IMR-90 (cell line): ENCODE measurements around the gene NCKAP5. TPM values are rescaled to one million over a fixed set of nuclear protein-coding genes. Genes with fewer than 3 reads are reported as not detected.
A peak's percentile ranks its signal among the peaks of the same experiment; 100 is the strongest.

Experiments used
- ATAC-seq: fragments of 200-7000 bp; cut with Tn5 transposase; 2 replicates; pipeline ENCODE4 v1.9.1; 2020; ENCODE audit warnings: low read depth, mild to moderate bottlenecking, moderate library complexity
- BruUV-seq: library from RNA; stranded (reverse); fragments of 400-500 nt; replicated peaks from 2 replicates; lab custom pipeline; 2021; lab: Mats Ljungman, UMichigan
- CTCF ChIA-PET: fragments of 300-600 bp; formaldehyde crosslinking; extraction: SDS; loops from one replicate; lab custom pipeline; 2021; ENCODE audit warnings: antibody characterized with exemption; lab: Yijun Ruan, JAX
- POLR2A ChIA-PET: fragments of 300-600 bp; sonication (Branson Sonifier 250); formaldehyde crosslinking; loops from one replicate; lab custom pipeline; 2022; ENCODE audit warnings: antibody characterized with exemption; ENCODE audit not compliant: unreplicated experiment; lab: Charles Lee
- DNase-seq: peaks from one replicate; pipeline ENCODE4 v3.0.0; 2013
- H2AFZ ChIP-seq: replicated peaks from 2 replicates; pipeline ENCODE3; 2013; ENCODE audit warnings: low read length, mild to moderate bottlenecking; ENCODE audit not compliant: poor library complexity
- H2AK5ac ChIP-seq: 2 replicates; pipeline ENCODE4 v1.6.1; 2013; ENCODE audit warnings: low read depth, low read length, inconsistent platforms
- H2AK9ac ChIP-seq: replicated peaks from 2 replicates; pipeline ENCODE3; 2013; ENCODE audit warnings: mild to moderate bottlenecking, low read depth, low read length, moderate library complexity; ENCODE audit not compliant: poor library complexity
- H2BK120ac ChIP-seq: 2 replicates; pipeline ENCODE4 v1.6.1; 2013; ENCODE audit warnings: low read depth, low read length, inconsistent platforms
- H2BK15ac ChIP-seq: 3 replicates; pipeline ENCODE4 v1.6.1; 2013; ENCODE audit warnings: low read depth, low read length, inconsistent platforms
- H2BK20ac ChIP-seq: 2 replicates; pipeline ENCODE4 v1.6.1; 2013; ENCODE audit warnings: low read depth, mild to moderate bottlenecking, inconsistent platforms, low read length, moderate library complexity
- H2BK5ac ChIP-seq: 2 replicates; pipeline ENCODE4 v1.6.1; 2013; ENCODE audit warnings: mild to moderate bottlenecking, low read depth, low read length, inconsistent platforms; ENCODE audit not compliant: poor library complexity, severe bottlenecking
- H3K14ac ChIP-seq: replicated peaks from 2 replicates; pipeline ENCODE4 v1.6.1; 2013; ENCODE audit warnings: low read depth, low read length, inconsistent platforms
- H3K18ac ChIP-seq: 2 replicates; pipeline ENCODE4 v1.6.1; 2013; ENCODE audit warnings: low read depth, low read length, control low read depth
- H3K23ac ChIP-seq: 2 replicates; pipeline ENCODE4 v1.6.1; 2013; ENCODE audit warnings: low read depth, low read length, inconsistent platforms
- H3K27ac ChIP-seq: 2 replicates; pipeline ENCODE4 v1.5.1; 2013; ENCODE audit warnings: mild to moderate bottlenecking, control low read depth, low read length; ENCODE audit not compliant: insufficient read depth
- H3K27me3 ChIP-seq: 2 replicates; pipeline ENCODE4 v1.6.1; 2013; ENCODE audit warnings: low read length; ENCODE audit not compliant: control insufficient read depth, insufficient read depth
- H3K36me3 ChIP-seq: 2 replicates; pipeline ENCODE4 v1.6.1; 2013; ENCODE audit warnings: low read length, mixed read lengths; ENCODE audit not compliant: control insufficient read depth, insufficient read depth
- H3K4ac ChIP-seq: 2 replicates; pipeline ENCODE4 v1.6.1; 2013; ENCODE audit warnings: low read depth, low read length, inconsistent platforms
- H3K4me1 ChIP-seq: 2 replicates; pipeline ENCODE4 v1.6.1; 2013; ENCODE audit warnings: low read length, mixed read lengths; ENCODE audit not compliant: control insufficient read depth, insufficient read depth
- H3K4me2 ChIP-seq: 2 replicates; pipeline ENCODE4 v1.6.1; 2013; ENCODE audit warnings: low read depth, mild to moderate bottlenecking, control low read depth, low read length, moderate library complexity
- H3K4me3 ChIP-seq: 2 replicates; pipeline ENCODE4 v1.5.1; 2013; ENCODE audit warnings: low read depth, mild to moderate bottlenecking, control low read depth, low read length, moderate library complexity; ENCODE audit not compliant: insufficient read depth
- H3K56ac ChIP-seq: 2 replicates; pipeline ENCODE4 v1.6.1; 2013; ENCODE audit warnings: low read length, inconsistent platforms; ENCODE audit not compliant: insufficient read depth; ENCODE audit errors: extremely low read depth
- H3K79me1 ChIP-seq, 2 experiments: 2 replicates each; pipeline ENCODE4 v1.6.1; 2013; ENCODE audit warnings: low read length in 2 of 2, inconsistent platforms in 1 of 2, low read depth in 1 of 2
- H3K9ac ChIP-seq: 2 replicates; pipeline ENCODE4 v1.6.1; 2013; ENCODE audit warnings: low read depth, low read length, control low read depth
- H3K9me1 ChIP-seq: 2 replicates; pipeline ENCODE4 v1.6.1; 2013; ENCODE audit warnings: low read length, inconsistent platforms; ENCODE audit not compliant: insufficient read depth
- H3K9me3 ChIP-seq: 2 replicates; pipeline ENCODE4 v1.6.1; 2013; ENCODE audit warnings: low read length; ENCODE audit not compliant: control insufficient read depth, insufficient read depth
- H4K20me1 ChIP-seq: 2 replicates; pipeline ENCODE4 v1.6.1; 2013; ENCODE audit warnings: low read length, inconsistent platforms; ENCODE audit not compliant: insufficient read depth
- H4K5ac ChIP-seq: 2 replicates; pipeline ENCODE4 v1.6.1; 2013; ENCODE audit warnings: mild to moderate bottlenecking, low read depth, low read length, control low read depth
- H4K8ac ChIP-seq, 2 experiments: 2 replicates each; pipeline ENCODE4 v1.6.1; 2013; ENCODE audit warnings: low read depth in 2 of 2, low read length in 2 of 2, control low read depth in 1 of 2, inconsistent platforms in 1 of 2
- H4K91ac ChIP-seq: 2 replicates; pipeline ENCODE4 v1.6.1; 2013; ENCODE audit warnings: low read depth, low read length, inconsistent platforms; ENCODE audit not compliant: insufficient read depth
- BHLHE40 ChIP-seq: fragments of 150-350 bp; IDR thresholded peaks from 2 replicates; pipeline ENCODE4 v1.6.1; 2016; ENCODE audit warnings: mild to moderate bottlenecking, low read depth, low read length
- MAFK ChIP-seq: IDR thresholded peaks from 2 replicates; pipeline ENCODE4 v1.6.1; 2012; ENCODE audit warnings: low read depth, low read length, improper control_type of control experiment
- whole genome bisulfite sequencing, 2 experiments: methylation state at CpG; one replicate each; pipeline versions ENCODE4 v1.1.5 to v1.1.7; 2013; ENCODE audit warnings: missing lambda C conversion rate in 2 of 2; ENCODE audit not compliant: insufficient read length in 1 of 2; ENCODE audit errors: extremely low coverage in 2 of 2; 5-methylcytosine and 5-hydroxymethylcytosine counted together
- dilution Hi-C: fragments of 300-500 bp; cut with HindIII; formaldehyde crosslinking; loops from one replicate; pipeline ENCODE4 v1.14.3; 2018; ENCODE audit warnings: low sequenced_read_pairs; ENCODE audit not compliant: unreplicated experiment
- in situ Hi-C: fragments of 300-500 bp; cut with MboI; formaldehyde crosslinking; loops from 3 replicates; pipeline ENCODE4 v1.14.3; 2019; ENCODE audit warnings: low sequenced_read_pairs, inconsistent platforms, mixed read lengths
- intact Hi-C: fragments of 100-400 bp; cut with micrococcal nuclease; formaldehyde crosslinking; loops from 2 replicates; pipeline ENCODE4 v1.10.0; 2022
- polyA plus RNA-seq, 3 experiments: library from polyadenylated mRNA; depleted of rRNA; stranded (reverse); fragments of >200 nt; gene quantifications; 2 replicates each; pipeline ENCODE4 v1.2.3, GENCODE V29; 2012; ENCODE audit warnings: low replicate concordance in 1 of 3
- total RNA-seq: library from RNA; depleted of rRNA; stranded (reverse); fragments of >200 nt; gene quantifications from 2 replicates; pipeline ENCODE4 v1.2.3, GENCODE V29; 2012

NCKAP5 gene
- total and polyA plus RNA-seq, 2 of the 4 experiments (the other 2 are of a cell fraction): 2.7 to 3.9 TPM

DNA sequence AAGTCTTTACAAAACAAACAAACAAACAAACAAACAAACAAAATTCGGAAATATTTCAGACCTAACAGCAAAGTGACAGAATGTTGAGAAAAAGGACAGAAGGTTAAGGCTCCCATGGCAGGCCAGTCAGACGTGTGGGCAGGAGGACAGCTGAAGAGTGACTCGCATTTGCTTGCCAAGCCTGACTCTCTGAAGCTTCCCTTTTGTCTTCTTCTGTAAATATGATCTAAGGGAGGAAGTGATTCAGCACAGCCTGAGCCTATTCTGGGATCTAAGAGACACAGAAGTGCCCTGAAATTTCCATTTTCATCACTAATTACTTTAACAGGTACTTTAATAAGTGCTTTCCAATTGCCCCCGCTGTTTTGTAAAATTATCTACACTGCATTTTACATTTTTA is 764.2 kb downstream of the NCKAP5 start:
- Histone ChIP-seq H3K27me3 (no peaks in the 10 kb centered on the region), H2BK15ac (no peak overlapping the region), H3K4me3 (no peak overlapping the region), H2AK5ac (no peak overlapping the region), H3K4me1 (peaks cover 3% of the 10 kb centered on the region; the same call in 1 of the 2 replicates), H3K23ac (no peak overlapping the region), H4K8ac (0 out of 4 replicates have a peak overlapping the region, but pooled peaks of 1 of the 2 experiments have one; percentile 26), H3K4me2 (no peak overlapping the region), H2BK120ac (no peak overlapping the region; the same call in 1 of the 2 replicates), H3K27ac (no peak overlapping the region), H3K18ac (no peak overlapping the region; the same call in 1 of the 2 replicates), H4K91ac (no peak overlapping the region), H2AK9ac (no peak overlapping the region), H3K9me3 (no peaks in the 10 kb centered on the region), H3K14ac (no peak overlapping the region), H2BK20ac (no peak overlapping the region), H3K79me1 (peaks cover 7 to 13% of the 10 kb centered on the region in 2 experiments), H4K5ac (no peak overlapping the region), H2AFZ (no peak overlapping the region), H3K56ac (no peak overlapping the region), H3K9ac (no peak overlapping the region), H2BK5ac (no peak overlapping the region), H3K36me3 (no peaks in the 10 kb centered on the region; the same call in 1 of the 2 replicates), H4K20me1 (no peaks in the 10 kb centered on the region), H3K4ac (no peak overlapping the region), H3K9me1 (peaks cover 8% of the 10 kb centered on the region)
- BruUV-seq: no TSS peak
- ATAC-seq (peak; percentile 95), DNase-seq (peak; percentile 86)
- TF ChIP-seq BHLHE40 (peak; percentile 70; the same call in 1 of the 2 replicates), MAFK (no peak)
- dilution Hi-C loops (no loop called here), in situ Hi-C loops (no loop called here), intact Hi-C loops (no loop called here)
- no CpG with 5 or more reads among the region's 4 CpGs for whole genome bisulfite sequencing, 2 experiments
- CTCF ChIA-PET: no interaction called here
- POLR2A ChIA-PET: no interaction called here
